CD8-positive, alpha-beta memory T cell (primary cell): ENCODE results near the gene MRPL4. TPM values are rescaled to one million over a fixed set of nuclear protein-coding genes. Genes with fewer than 3 reads are reported as not detected.

Source experiments
- CTCF ChIA-PET: fragments of 350-600 bp; sonication (Branson Sonifier 250); formaldehyde crosslinking; loops from one replicate; lab custom pipeline; 2021; ENCODE audit warnings: antibody characterized with exemption; lab: Charles Lee
- POLR2A ChIA-PET: fragments of 350-600 bp; sonication (Branson Sonifier 250); formaldehyde crosslinking; loops from one replicate; lab custom pipeline; 2021; ENCODE audit warnings: antibody characterized with exemption; lab: Charles Lee
- DNase-seq, 5 donors: peaks; one replicate each; pipeline versions ENCODE4 v3.0.0 to v3.0.0-alpha.2; 2020 to 2022; ENCODE audit warnings: mixed read lengths in 1 of 5
- H3K27ac ChIP-seq: one replicate; pipeline ENCODE4 v1.7.0; 2013; ENCODE audit warnings: low read depth, mild to moderate bottlenecking, low read length, moderate library complexity
- H3K27me3 ChIP-seq: 2 replicates; pipeline ENCODE4 v1.7.0; 2013; ENCODE audit warnings: low read length, mild to moderate bottlenecking; ENCODE audit not compliant: insufficient read depth, poor library complexity, severe bottlenecking
- H3K36me3 ChIP-seq: 2 replicates; pipeline ENCODE4 v1.7.0; 2013; ENCODE audit warnings: mild to moderate bottlenecking, low read length, moderate library complexity; ENCODE audit not compliant: insufficient read depth
- H3K4me1 ChIP-seq: 2 replicates; pipeline ENCODE4 v1.7.0; 2013; ENCODE audit warnings: mild to moderate bottlenecking, low read length, moderate library complexity; ENCODE audit not compliant: insufficient read depth
- H3K4me3 ChIP-seq: 2 replicates; pipeline ENCODE4 v1.7.0; 2013; ENCODE audit warnings: mild to moderate bottlenecking, low read length
- H3K9me3 ChIP-seq: 2 replicates; pipeline ENCODE4 v1.7.0; 2013; ENCODE audit warnings: mild to moderate bottlenecking, low read length
- H3K27ac Mint-ChIP-seq, 8 donors: one replicate each; pipeline ENCODE4 v1.8.0; 2020 to 2021; ENCODE audit warnings: mixed read lengths in 8 of 8, mild to moderate bottlenecking in 6 of 8, inconsistent platforms in 3 of 8, moderate library complexity in 3 of 8
- H3K27me3 Mint-ChIP-seq, 2 donors: one replicate each; pipeline ENCODE4 v1.8.0; 2020 to 2021; ENCODE audit warnings: mixed read lengths in 2 of 2, mild to moderate bottlenecking in 1 of 2, moderate library complexity in 1 of 2
- H3K36me3 Mint-ChIP-seq, 3 donors: one replicate each; pipeline ENCODE4 v1.8.0; 2020 to 2021; ENCODE audit warnings: mixed read lengths in 3 of 3, inconsistent platforms in 1 of 3, mild to moderate bottlenecking in 1 of 3
- H3K4me1 Mint-ChIP-seq, 3 donors: one replicate each; pipeline ENCODE4 v1.8.0; 2020 to 2021; ENCODE audit warnings: mixed read lengths in 3 of 3, inconsistent platforms in 1 of 3, mild to moderate bottlenecking in 1 of 3
- H3K4me3 Mint-ChIP-seq, 7 donors: one replicate each; pipeline ENCODE4 v1.8.0; 2020 to 2021; ENCODE audit warnings: mixed read lengths in 7 of 7, mild to moderate bottlenecking in 6 of 7, moderate library complexity in 4 of 7, inconsistent platforms in 2 of 7
- H3K9me3 Mint-ChIP-seq, 5 donors: one replicate each; pipeline ENCODE4 v1.8.0; 2020 to 2022; ENCODE audit warnings: mixed read lengths in 5 of 5, mild to moderate bottlenecking in 3 of 5, moderate library complexity in 2 of 5, inconsistent platforms in 1 of 5
- polyA plus RNA-seq: library from polyadenylated mRNA; unstranded; fragments of 300-500 nt; fragmentation: Illumina TruSeq; gene quantifications from one replicate; pipeline ENCODE4 v1.2.3, GENCODE V29; 2021
- total RNA-seq, 2 experiments: library from RNA; stranded (reverse); gene quantifications; one replicate each; pipeline ENCODE4 v1.2.3, GENCODE V29; 2021

Gene MRPL4
- total and polyA plus RNA-seq, 3 experiments from 2014 or later: 42.8 to 152 (median 149) TPM

DNA sequence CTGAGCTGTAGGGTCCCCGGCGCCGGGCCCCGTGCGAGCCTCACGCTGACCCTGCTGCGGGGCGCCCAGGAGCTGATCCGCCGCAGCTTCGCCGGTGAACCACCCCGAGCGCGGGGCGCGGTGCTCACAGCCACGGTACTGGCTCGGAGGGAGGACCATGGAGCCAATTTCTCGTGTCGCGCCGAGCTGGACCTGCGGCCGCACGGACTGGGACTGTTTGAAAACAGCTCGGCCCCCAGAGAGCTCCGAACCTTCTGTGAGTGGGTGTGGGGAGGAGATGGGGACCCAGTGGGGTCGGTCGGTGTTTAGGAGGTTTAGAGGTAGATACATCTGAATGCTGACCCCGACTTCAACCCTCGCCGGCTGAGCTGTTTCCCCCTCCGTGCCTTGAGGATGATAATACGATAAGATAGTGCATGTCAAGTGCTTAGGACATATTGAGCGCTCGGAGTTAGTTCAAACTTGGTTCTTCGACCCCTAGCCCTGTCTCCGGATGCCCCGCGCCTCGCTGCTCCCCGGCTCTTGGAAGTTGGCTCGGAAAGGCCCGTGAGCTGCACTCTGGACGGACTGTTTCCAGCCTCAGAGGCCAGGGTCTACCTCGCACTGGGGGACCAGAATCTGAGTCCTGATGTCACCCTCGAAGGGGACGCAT lies 39.7 kb downstream of the MRPL4 start:
- no peak for DNase-seq
- peak overlapping the region in 6 of 8 donors; percentile 27 to 88 (median 52) for H3K27ac Mint-ChIP-seq
- H3K4me3 ChIP-seq: peak overlapping the region; percentile 62

DNA sequence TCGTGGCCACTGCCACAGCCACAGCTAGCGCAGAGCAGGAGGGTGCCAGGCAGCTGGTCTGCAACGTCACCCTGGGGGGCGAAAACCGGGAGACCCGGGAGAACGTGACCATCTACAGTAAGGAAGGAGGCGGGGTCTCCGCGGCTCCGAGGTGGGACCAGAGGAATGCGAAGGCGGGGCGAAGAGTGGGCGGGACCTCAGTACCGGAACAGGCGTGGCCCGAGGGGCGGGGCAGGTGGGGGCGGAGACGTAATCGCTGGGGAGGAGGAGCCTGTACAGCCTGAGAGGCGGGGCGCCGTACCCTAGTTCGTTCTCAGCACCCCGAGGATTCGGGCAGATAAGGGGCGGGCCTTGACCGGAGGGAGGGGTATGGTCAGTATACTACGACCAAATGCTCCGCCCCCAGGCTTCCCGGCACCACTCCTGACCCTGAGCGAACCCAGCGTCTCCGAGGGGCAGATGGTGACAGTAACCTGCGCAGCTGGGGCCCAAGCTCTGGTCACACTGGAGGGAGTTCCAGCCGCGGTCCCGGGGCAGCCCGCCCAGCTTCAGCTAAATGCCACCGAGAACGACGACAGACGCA lies 40.3 kb downstream of the MRPL4 start:
- Histone ChIP-seq H3K27me3 (peaks cover 61% of the 10 kb centered on the region), H3K4me3 (peak overlapping the region; percentile 62), H3K27ac (peak overlapping the region; percentile 69), H3K36me3 (no peaks in the 10 kb centered on the region), H3K9me3 (no peaks in the 10 kb centered on the region), H3K4me1 (peaks cover 76% of the 10 kb centered on the region)
- Mint-ChIP-seq H3K4me1 (peaks cover 56 to 73% (median 59%) of the 10 kb centered on the region in 3 donors), H3K27ac (peak overlapping the region in 6 of 8 donors; percentile 11 to 88 (median 52)), H3K9me3 (no peaks in the 10 kb centered on the region), H3K27me3 (peaks cover 60 to 61% of the 10 kb centered on the region in 2 donors), H3K4me3 (peak overlapping the region; percentile 76 to 93 (median 83)), H3K36me3 (no peaks in the 10 kb centered on the region)
- POLR2A ChIA-PET: interaction anchor here (1.3 to 7.6 kb wide), 3 partner anchors 12 to 426 kb away, joined by 3 to 47 read pairs (median 5); partner anchors contain the start of gene ICAM1
- CTCF ChIA-PET: interaction anchor here (1.2 to 8.0 kb wide), 9 partner anchors 12 to 131 kb away, joined by 3 to 71 read pairs (median 5); partner anchors contain the start of genes ICAM1 and RAVER1
- peak; percentile 52 to 78 (median 61) for DNase-seq

More for the DNA sequence above, 39.7 kb downstream of the MRPL4 start:
- H3K27ac ChIP-seq: peak overlapping the region; percentile 69
- ChIA-PET POLR2A (interaction anchor here (0.6 to 7.6 kb wide), 4 partner anchors 11 to 427 kb away, joined by 3 to 47 read pairs (median 4); partner anchors contain the start of gene ICAM1), CTCF (interaction anchor here (1.2 to 8.0 kb wide), 9 partner anchors 11 to 132 kb away, joined by 3 to 71 read pairs (median 5); partner anchors contain the start of genes ICAM1 and RAVER1)
- Mint-ChIP-seq H3K9me3 (no peaks in the 10 kb centered on the region), H3K4me3 (peak overlapping the region; percentile 76 to 93 (median 83)), H3K36me3 (peaks cover 0 to under 1% (median 0%) of the 10 kb centered on the region in 3 donors), H3K4me1 (peaks cover 61 to 79% (median 65%) of the 10 kb centered on the region in 3 donors), H3K27me3 (peaks cover 61 to 62% of the 10 kb centered on the region in 2 donors)
- H3K4me1 ChIP-seq: peaks cover 82% of the 10 kb centered on the region
- H3K36me3 ChIP-seq: no peaks in the 10 kb centered on the region
- H3K9me3 ChIP-seq: no peaks in the 10 kb centered on the region
- peaks cover 63% of the 10 kb centered on the region for H3K27me3 ChIP-seq

DNA sequence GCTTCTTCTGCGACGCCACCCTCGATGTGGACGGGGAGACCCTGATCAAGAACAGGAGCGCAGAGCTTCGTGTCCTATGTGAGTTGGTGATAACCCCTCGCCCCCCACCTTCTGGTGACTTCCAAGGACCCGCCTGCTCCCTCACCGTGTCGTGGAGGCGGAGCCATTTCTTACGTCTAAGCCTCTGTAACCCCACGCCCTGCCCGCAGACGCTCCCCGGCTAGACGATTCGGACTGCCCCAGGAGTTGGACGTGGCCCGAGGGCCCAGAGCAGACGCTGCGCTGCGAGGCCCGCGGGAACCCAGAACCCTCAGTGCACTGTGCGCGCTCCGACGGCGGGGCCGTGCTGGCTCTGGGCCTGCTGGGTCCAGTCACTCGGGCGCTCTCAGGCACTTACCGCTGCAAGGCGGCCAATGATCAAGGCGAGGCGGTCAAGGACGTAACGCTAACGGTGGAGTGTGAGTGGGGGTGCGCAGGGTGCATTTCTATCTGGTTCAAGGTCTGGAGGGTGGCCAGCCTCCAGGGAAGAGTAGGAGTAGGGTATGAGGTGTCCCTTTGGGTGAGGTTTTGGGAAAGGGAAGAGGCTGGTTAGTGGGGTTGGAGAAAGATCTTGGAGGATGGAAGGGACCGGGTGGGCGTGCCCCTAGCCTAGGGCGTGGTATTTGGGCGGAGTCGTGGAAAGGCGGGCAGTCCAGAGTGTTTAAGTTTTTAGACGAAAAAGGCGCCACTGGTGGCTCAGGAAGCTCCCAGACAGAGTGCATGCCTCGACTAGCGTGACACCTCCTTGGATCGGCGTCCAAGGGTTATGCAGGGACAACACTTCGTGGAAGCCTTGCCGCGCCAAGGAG lies 41.0 kb downstream of the MRPL4 start:
- H3K4me1 ChIP-seq: peaks cover 69% of the 10 kb centered on the region
- ChIA-PET POLR2A (interaction anchor here (1.4 to 7.6 kb wide), 2 partner anchors 22 to 425 kb away, joined by 3 to 47 read pairs; partner anchors contain the start of gene ICAM1), CTCF (interaction anchor here (1.8 to 8.0 kb wide), 4 partner anchors 13 to 131 kb away, joined by 4 to 71 read pairs (median 5); partner anchors contain the start of genes ICAM1 and RAVER1)
- peak overlapping the region; percentile 51 for H3K27ac ChIP-seq
- H3K4me3 ChIP-seq: peak overlapping the region; percentile 38
- peaks cover 50 to 66% (median 52%) of the 10 kb centered on the region in 3 donors for H3K4me1 Mint-ChIP-seq
- H3K27me3 Mint-ChIP-seq: peaks cover 54 to 57% of the 10 kb centered on the region in 2 donors
- H3K36me3 ChIP-seq: no peaks in the 10 kb centered on the region
- no peaks in the 10 kb centered on the region for H3K9me3 ChIP-seq
- no peak for DNase-seq
- peak overlapping the region in 3 of 8 donors; percentile 60 to 88 (median 73) for H3K27ac Mint-ChIP-seq
- peaks cover 54% of the 10 kb centered on the region for H3K27me3 ChIP-seq
- H3K9me3 Mint-ChIP-seq: no peaks in the 10 kb centered on the region
- H3K4me3 Mint-ChIP-seq: peak overlapping the region; percentile 76 to 93 (median 83)
- no peaks in the 10 kb centered on the region for H3K36me3 Mint-ChIP-seq

DNA sequence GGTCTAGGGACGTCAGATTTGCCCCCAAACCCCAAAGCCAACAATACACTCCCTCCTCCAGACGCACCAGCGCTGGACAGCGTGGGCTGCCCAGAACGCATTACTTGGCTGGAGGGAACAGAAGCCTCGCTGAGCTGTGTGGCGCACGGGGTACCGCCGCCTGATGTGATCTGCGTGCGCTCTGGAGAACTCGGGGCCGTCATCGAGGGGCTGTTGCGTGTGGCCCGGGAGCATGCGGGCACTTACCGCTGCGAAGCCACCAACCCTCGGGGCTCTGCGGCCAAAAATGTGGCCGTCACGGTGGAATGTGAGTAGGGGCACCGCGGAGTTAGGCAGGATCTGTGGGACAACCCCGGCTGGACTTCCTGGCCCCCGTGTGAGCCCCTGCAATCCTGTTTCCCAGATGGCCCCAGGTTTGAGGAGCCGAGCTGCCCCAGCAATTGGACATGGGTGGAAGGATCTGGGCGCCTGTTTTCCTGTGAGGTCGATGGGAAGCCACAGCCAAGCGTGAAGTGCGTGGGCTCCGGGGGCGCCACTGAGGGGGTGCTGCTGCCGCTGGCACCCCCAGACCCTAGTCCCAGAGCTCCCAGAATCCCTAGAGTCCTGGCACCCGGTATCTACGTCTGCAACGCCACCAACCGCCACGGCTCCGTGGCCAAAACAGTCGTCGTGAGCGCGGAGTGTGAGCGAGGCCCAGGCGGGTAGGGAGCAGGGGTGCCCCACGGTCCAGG lies 41.8 kb downstream of the MRPL4 start:
- Mint-ChIP-seq H3K4me3 (peak overlapping the region in 5 of 7 donors; percentile 54 to 88 (median 83)), H3K4me1 (peaks cover 45 to 60% (median 47%) of the 10 kb centered on the region in 3 donors), H3K27me3 (peaks cover 48 to 53% of the 10 kb centered on the region in 2 donors), H3K27ac (peak overlapping the region in 3 of 8 donors; percentile 9 to 88 (median 73)), H3K9me3 (no peaks in the 10 kb centered on the region), H3K36me3 (no peaks in the 10 kb centered on the region)
- ChIA-PET CTCF (interaction anchor here (8.0 kb wide), 1 partner anchor 22 kb away, joined by 71 read pairs; the partner anchor contains the start of gene ICAM1), POLR2A (no interaction called here)
- no peak for DNase-seq
- peaks cover 48% of the 10 kb centered on the region for H3K27me3 ChIP-seq
- H3K4me3 ChIP-seq: no peak overlapping the region
- H3K36me3 ChIP-seq: no peaks in the 10 kb centered on the region
- H3K4me1 ChIP-seq: peaks cover 62% of the 10 kb centered on the region
- H3K27ac ChIP-seq: no peak overlapping the region
- H3K9me3 ChIP-seq: no peaks in the 10 kb centered on the region

DNA sequence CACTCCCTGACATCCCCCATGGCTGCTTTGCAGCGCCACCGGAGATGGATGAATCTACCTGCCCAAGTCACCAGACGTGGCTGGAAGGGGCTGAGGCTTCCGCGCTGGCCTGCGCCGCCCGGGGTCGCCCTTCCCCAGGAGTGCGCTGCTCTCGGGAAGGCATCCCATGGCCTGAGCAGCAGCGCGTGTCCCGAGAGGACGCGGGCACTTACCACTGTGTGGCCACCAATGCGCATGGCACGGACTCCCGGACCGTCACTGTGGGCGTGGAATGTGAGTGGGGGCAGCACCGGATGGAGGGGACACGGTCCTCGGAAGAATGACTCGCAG lies 42.3 kb downstream of the MRPL4 start:
- POLR2A ChIA-PET: no interaction called here
- DNase-seq: no peak

DNA sequence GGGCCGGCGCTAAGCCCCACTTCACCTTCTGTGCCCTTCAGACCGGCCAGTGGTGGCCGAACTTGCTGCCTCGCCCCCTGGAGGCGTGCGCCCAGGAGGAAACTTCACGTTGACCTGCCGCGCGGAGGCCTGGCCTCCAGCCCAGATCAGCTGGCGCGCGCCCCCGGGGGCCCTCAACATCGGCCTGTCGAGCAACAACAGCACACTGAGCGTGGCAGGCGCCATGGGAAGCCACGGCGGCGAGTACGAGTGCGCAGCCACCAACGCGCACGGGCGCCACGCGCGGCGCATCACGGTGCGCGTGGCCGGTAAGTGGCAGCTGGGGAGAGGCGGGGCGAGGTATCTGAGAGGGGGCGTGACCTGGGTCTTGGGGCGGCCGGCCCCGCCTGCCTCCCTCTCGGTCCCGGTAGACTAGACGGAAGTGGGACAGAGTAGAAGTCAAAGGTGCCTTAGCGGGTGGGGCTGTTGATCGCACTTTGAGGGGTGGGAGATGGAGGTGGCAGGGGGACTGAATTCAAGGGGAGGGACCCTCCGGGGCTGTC lies 43.4 kb downstream of the MRPL4 start:
- no peaks in the 10 kb centered on the region for H3K9me3 Mint-ChIP-seq
- DNase-seq: peak; percentile 57 to 84 (median 71)
- no peaks in the 10 kb centered on the region for H3K36me3 Mint-ChIP-seq
- peaks cover 48% of the 10 kb centered on the region for H3K4me1 ChIP-seq
- no peaks in the 10 kb centered on the region for H3K9me3 ChIP-seq
- H3K27me3 ChIP-seq: peaks cover 46% of the 10 kb centered on the region
- no peak overlapping the region for H3K27ac ChIP-seq
- H3K36me3 ChIP-seq: no peaks in the 10 kb centered on the region
- H3K4me3 Mint-ChIP-seq: peak overlapping the region; percentile 78 to 93 (median 86)
- peak overlapping the region; percentile 69 for H3K4me3 ChIP-seq
- CTCF ChIA-PET: interaction anchor here (1.2 kb wide), 1 partner anchor 25 kb away, joined by 7 read pairs; the partner anchor contains the start of gene ICAM1
- H3K4me1 Mint-ChIP-seq: peaks cover 36 to 46% (median 37%) of the 10 kb centered on the region in 3 donors
- peak overlapping the region in 7 of 8 donors; percentile 48 to 93 (median 73) for H3K27ac Mint-ChIP-seq
- POLR2A ChIA-PET: no interaction called here
- peaks cover 36 to 42% of the 10 kb centered on the region in 2 donors for H3K27me3 Mint-ChIP-seq

More for the DNA sequence above, 42.3 kb downstream of the MRPL4 start:
- Mint-ChIP-seq H3K27ac (no peak overlapping the region), H3K4me1 (peaks cover 40 to 54% (median 41%) of the 10 kb centered on the region in 3 donors), H3K9me3 (no peaks in the 10 kb centered on the region), H3K27me3 (peaks cover 42 to 48% of the 10 kb centered on the region in 2 donors), H3K36me3 (no peaks in the 10 kb centered on the region), H3K4me3 (peak overlapping the region; percentile 19 to 86 (median 50))
- peaks cover 57% of the 10 kb centered on the region for H3K4me1 ChIP-seq
- H3K27ac ChIP-seq: no peak overlapping the region
- H3K36me3 ChIP-seq: no peaks in the 10 kb centered on the region
- CTCF ChIA-PET: interaction anchor here (8.0 kb wide), 1 partner anchor 22 kb away, joined by 71 read pairs; the partner anchor contains the start of gene ICAM1
- H3K4me3 ChIP-seq: no peak overlapping the region
- H3K9me3 ChIP-seq: no peaks in the 10 kb centered on the region
- H3K27me3 ChIP-seq: peaks cover 46% of the 10 kb centered on the region
